NT2/D1 (cell line): Measurements from ENCODE around the gene FAM24A.
"Not testable (repeated sequence)": the region's sequence is repeated elsewhere in the genome, so short reads cannot be mapped to it uniquely, and the experiment has no call there.

Experiments
- DNase-seq: peaks from one replicate; pipeline ENCODE4 v3.0.0-alpha.2; 2011; ENCODE audit warnings: low read depth, low spot score
- H3K27me3 ChIP-seq: 2 replicates; pipeline ENCODE4 v1.6.0; 2011; ENCODE audit warnings: mild to moderate bottlenecking; ENCODE audit not compliant: insufficient read length, insufficient read depth
- H3K36me3 ChIP-seq: 2 replicates; pipeline ENCODE4 v1.6.1; 2011; ENCODE audit warnings: mild to moderate bottlenecking, low read length, mixed read lengths; ENCODE audit not compliant: insufficient read depth, insufficient read length
- H3K4me1 ChIP-seq: 2 replicates; pipeline ENCODE4 v1.5.1; 2011; ENCODE audit not compliant: insufficient read depth, insufficient read length
- H3K4me3 ChIP-seq: 2 replicates; pipeline ENCODE4 v1.5.1; 2011; ENCODE audit warnings: low read depth; ENCODE audit not compliant: insufficient read length
- H3K9ac ChIP-seq: 2 replicates; pipeline ENCODE4 v1.6.0; 2011; ENCODE audit warnings: low read depth; ENCODE audit not compliant: insufficient read length
- H3K9me3 ChIP-seq: 2 replicates; pipeline ENCODE4 v1.5.1; 2011; ENCODE audit warnings: mild to moderate bottlenecking, low read length; ENCODE audit not compliant: insufficient read depth
- SUZ12 ChIP-seq: IDR thresholded peaks from 2 replicates; pipeline ENCODE4 v1.6.1; 2011; ENCODE audit not compliant: insufficient read length, insufficient read depth; ENCODE audit errors: extremely low read depth
- YY1 ChIP-seq: IDR thresholded peaks from 2 replicates; pipeline ENCODE4 v1.6.1; 2011; ENCODE audit not compliant: insufficient read length, insufficient read depth
- ZNF274 ChIP-seq: IDR thresholded peaks from 2 replicates; pipeline ENCODE4 v1.6.1; 2011; ENCODE audit warnings: mild to moderate bottlenecking, low read depth, low read length

FAM24A gene

GRCh38 chr10:122910310-122910709, at the start of gene FAM24A:
Gene FAM24A (plus strand): TSS chr10:122910610. CDS start chr10:122911635, 1,025 bp downstream.
- no peak for DNase-seq
- Histone ChIP-seq H3K9me3 (no peaks in the 10 kb centered on the region), H3K9ac (no peak within 1 kb of the TSS), H3K36me3 (no peaks in the 10 kb centered on the region), H3K27me3 (peaks cover 9% of the 10 kb centered on the region), H3K4me1 (no peaks in the 10 kb centered on the region), H3K4me3 (no peak within 1 kb of the TSS)
- TF ChIP-seq SUZ12 (no peak), YY1 (no peak), ZNF274 (no peak)

- Histone ChIP-seq H3K9ac (no peak overlapping the region), H3K4me1 (no peaks in the 10 kb centered on the region), H3K36me3 (no peaks in the 10 kb centered on the region), H3K4me3 (no peak overlapping the region), H3K9me3 (peaks cover 7% of the 10 kb centered on the region; the same call in 1 of the 2 replicates), H3K27me3 (no peaks in the 10 kb centered on the region)
- DNase-seq = no peak
- TF ChIP-seq YY1 (no peak), ZNF274 (no peak)
These were observed 48.7 kb upstream of the FAM24A start for GRCh38 chr10:122861711-122862161.

- Histone ChIP-seq H3K27me3 (no peaks in the 10 kb centered on the region), H3K9me3 (peaks cover 15% of the 10 kb centered on the region), H3K4me3 (no peak overlapping the region), H3K36me3 (no peaks in the 10 kb centered on the region), H3K9ac (no peak overlapping the region), H3K4me1 (no peaks in the 10 kb centered on the region)
- TF ChIP-seq YY1 (no peak), SUZ12 (no peak), ZNF274 (no peak)
- DNase-seq = no peak
These were observed 46.9 kb upstream of the FAM24A start for GRCh38 chr10:122863216-122864193.

- no peaks in the 10 kb centered on the region for H3K4me1 ChIP-seq
- H3K4me3 ChIP-seq = no peak overlapping the region
- TF ChIP-seq ZNF274 (no peak), SUZ12 (no peak), YY1 (no peak)
- no peaks in the 10 kb centered on the region for H3K27me3 ChIP-seq
- DNase-seq = no peak
- no peak overlapping the region for H3K9ac ChIP-seq
- H3K9me3 ChIP-seq = peaks cover 15% of the 10 kb centered on the region
- H3K36me3 ChIP-seq = no peaks in the 10 kb centered on the region
These were observed 46.2 kb upstream of the FAM24A start for GRCh38 chr10:122864194-122864592.

- no peak overlapping the region for H3K4me3 ChIP-seq
- no peaks in the 10 kb centered on the region for H3K27me3 ChIP-seq
- no peak overlapping the region for H3K9ac ChIP-seq
- H3K36me3 ChIP-seq = no peaks in the 10 kb centered on the region
- no peaks in the 10 kb centered on the region for H3K4me1 ChIP-seq
- peaks cover 15% of the 10 kb centered on the region for H3K9me3 ChIP-seq
- TF ChIP-seq ZNF274 = no peak
- no peak for TF ChIP-seq SUZ12
- TF ChIP-seq YY1 = no peak
- no peak for DNase-seq
These were observed 45.5 kb upstream of the FAM24A start for GRCh38 chr10:122864901-122865300.

GRCh38 chr10:122866757-122867482, 43.5 kb upstream of the FAM24A start:
- not testable (repeated sequence) for H3K4me1 ChIP-seq, H3K4me3 ChIP-seq, H3K36me3 ChIP-seq, DNase-seq, H3K9ac ChIP-seq, H3K27me3 ChIP-seq
- H3K9me3 ChIP-seq = peaks cover 15% of the 10 kb centered on the region

- not testable (repeated sequence) for H3K36me3 ChIP-seq, H3K27me3 ChIP-seq, H3K9ac ChIP-seq, H3K4me3 ChIP-seq, DNase-seq, H3K4me1 ChIP-seq
- H3K9me3 ChIP-seq = peaks cover 24% of the 10 kb centered on the region
These were observed 41.6 kb upstream of the FAM24A start for GRCh38 chr10:122868768-122869167.

GRCh38 chr10:122871947-122872346, 38.5 kb upstream of the FAM24A start:
- not testable (repeated sequence) for H3K4me3 ChIP-seq, H3K4me1 ChIP-seq, DNase-seq, H3K27me3 ChIP-seq, H3K36me3 ChIP-seq, H3K9ac ChIP-seq
- H3K9me3 ChIP-seq = peaks cover 18% of the 10 kb centered on the region
